Mesothelial cell of epicardium (in vitro differentiated cells): ENCODE results near the gene ZNF484. TPM values are rescaled to one million over a fixed set of nuclear protein-coding genes. Genes with fewer than 3 reads are reported as not detected.
"Not testable (repeated sequence)": the region's sequence is repeated elsewhere in the genome, so short reads cannot be mapped to it uniquely, and the experiment has no call there.

Source experiments
- DNase-seq, 2 experiments: peaks; one replicate each; pipeline ENCODE4 v3.0.0; 2021; ENCODE audit warnings: low spot score in 2 of 2; ENCODE audit not compliant: unreplicated experiment in 2 of 2
- H3K27ac Mint-ChIP-seq: 2 replicates; pipeline ENCODE4 v1.8.0; 2021; ENCODE audit warnings: mixed read lengths
- H3K27me3 Mint-ChIP-seq: 2 replicates; pipeline ENCODE4 v1.8.0; 2021; ENCODE audit warnings: low read depth, mixed read lengths
- H3K36me3 Mint-ChIP-seq: 2 replicates; pipeline ENCODE4 v1.8.0; 2021; ENCODE audit warnings: mixed read lengths
- H3K4me1 Mint-ChIP-seq: 2 replicates; pipeline ENCODE4 v1.8.0; 2021; ENCODE audit warnings: mixed read lengths
- H3K4me3 Mint-ChIP-seq: 2 replicates; pipeline ENCODE4 v1.8.0; 2021; ENCODE audit warnings: mild to moderate bottlenecking, moderate library complexity, mixed read lengths
- H3K9me3 Mint-ChIP-seq: 2 replicates; pipeline ENCODE4 v1.8.0; 2021; ENCODE audit warnings: mixed read lengths
- CTCF ChIP-seq: fragments of 200-600 bp; sonication (generic); IDR thresholded peaks from one replicate; pipeline ENCODE4 v1.5.0; 2021; ENCODE audit warnings: antibody characterized with exemption; ENCODE audit not compliant: unreplicated experiment
- total RNA-seq: library from RNA; stranded (reverse); gene quantifications from 3 replicates; pipeline ENCODE4 v1.2.1, GENCODE V29; 2021

ZNF484 gene
- total RNA-seq, result 12.2 to 14.2 TPM (median 13.5 TPM) in 3 replicates

GRCh38 chr9:92877531-92878430 lies at the start of gene ZNF484:
ZNF484 (minus strand) TSS chr9:92878038; CDS start chr9:92875029, 3,009 bp downstream.
- Mint-ChIP-seq H3K27me3 (no peaks in the 10 kb centered on the region), H3K9me3 (no peaks in the 10 kb centered on the region), H3K27ac (peak within 1 kb of the TSS; percentile 84), H3K4me3 (peak within 1 kb of the TSS; percentile 87), H3K4me1 (peaks cover 23% of the 10 kb centered on the region), H3K36me3 (no peaks in the 10 kb centered on the region)
- no peak for TF ChIP-seq CTCF
- peak; percentile 95 to 96 for DNase-seq

GRCh38 chr9:92920437-92920836 lies 42.6 kb upstream of the ZNF484 start:
- no peak for DNase-seq
- no peaks in the 10 kb centered on the region for H3K9me3 Mint-ChIP-seq
- peaks cover 2% of the 10 kb centered on the region for H3K27me3 Mint-ChIP-seq
- no peaks in the 10 kb centered on the region for H3K4me1 Mint-ChIP-seq
- TF ChIP-seq CTCF, result no peak
- H3K36me3 Mint-ChIP-seq, result no peaks in the 10 kb centered on the region
- H3K27ac Mint-ChIP-seq, result no peak overlapping the region
- no peak overlapping the region for H3K4me3 Mint-ChIP-seq

- no peak overlapping the region for H3K27ac Mint-ChIP-seq
- no peaks in the 10 kb centered on the region for H3K4me1 Mint-ChIP-seq
- H3K4me3 Mint-ChIP-seq, result no peak overlapping the region
- DNase-seq, result no peak
- H3K36me3 Mint-ChIP-seq, result no peaks in the 10 kb centered on the region
- peaks cover 6% of the 10 kb centered on the region for H3K27me3 Mint-ChIP-seq
- no peak for TF ChIP-seq CTCF
- H3K9me3 Mint-ChIP-seq, result no peaks in the 10 kb centered on the region
These were observed 39.5 kb upstream of the ZNF484 start for GRCh38 chr9:92917176-92917800.

GRCh38 chr9:92911511-92912475 lies 34.0 kb upstream of the ZNF484 start:
- no peak for TF ChIP-seq CTCF
- no peak overlapping the region for H3K27ac Mint-ChIP-seq
- peaks cover 15% of the 10 kb centered on the region for H3K27me3 Mint-ChIP-seq
- H3K9me3 Mint-ChIP-seq, result no peaks in the 10 kb centered on the region
- no peak for DNase-seq
- no peak overlapping the region for H3K4me3 Mint-ChIP-seq
- no peaks in the 10 kb centered on the region for H3K36me3 Mint-ChIP-seq
- peaks cover 5% of the 10 kb centered on the region for H3K4me1 Mint-ChIP-seq

GRCh38 chr9:92905137-92905536 lies 27.3 kb upstream of the ZNF484 start:
- H3K36me3 Mint-ChIP-seq, H3K27ac Mint-ChIP-seq, H3K9me3 Mint-ChIP-seq, H3K4me3 Mint-ChIP-seq, H3K4me1 Mint-ChIP-seq, H3K27me3 Mint-ChIP-seq, DNase-seq: not testable (repeated sequence)
